Natural killer cell treated with Interleukin-12 subunit alpha and Interleukin-12 subunit beta and Interleukin-15 and Interleukin-18, amount 100 ng/mL, for 72 hours (primary cell): ENCODE measurements around the gene ITGBL1. TPM values are rescaled to one million over a fixed set of nuclear protein-coding genes. Genes with fewer than 3 reads are reported as not detected.
"Not testable (repeated sequence)": the region's sequence is repeated elsewhere in the genome, so short reads cannot be mapped to it uniquely, and the experiment has no call there.

ENCODE experiments used
- ATAC-seq, 2 donors: fragments of 150-1000 bp; cut with Tn5 transposase in 1 of 2; sonication (Bioruptor Pico), chemical (Tn5 transposase) in 1 of 2; 2 replicates each; pipeline ENCODE4 v1.10.0; 2021
- DNase-seq: peaks from one replicate; pipeline ENCODE4 v3.0.0; 2022; ENCODE audit warnings: low spot score
- H3K27ac Mint-ChIP-seq, 2 donors: 1 replicate in 1 of 2; 2 replicates in 1 of 2; pipeline ENCODE4 v1.8.0; 2022; ENCODE audit warnings: mixed read lengths in 2 of 2, mild to moderate bottlenecking in 1 of 2, moderate library complexity in 1 of 2
- H3K27me3 Mint-ChIP-seq, 2 donors: 1 replicate in 1 of 2; 2 replicates in 1 of 2; pipeline ENCODE4 v1.8.0; 2022; ENCODE audit warnings: mixed read lengths in 2 of 2
- H3K36me3 Mint-ChIP-seq: one replicate; pipeline ENCODE4 v1.8.0; 2022; ENCODE audit warnings: mixed read lengths
- H3K4me1 Mint-ChIP-seq, 2 donors: 1 replicate in 1 of 2; 2 replicates in 1 of 2; pipeline ENCODE4 v1.8.0; 2022; ENCODE audit warnings: low read depth in 2 of 2, mixed read lengths in 2 of 2, mild to moderate bottlenecking in 1 of 2
- H3K4me3 Mint-ChIP-seq: one replicate; pipeline ENCODE4 v1.8.0; 2022; ENCODE audit warnings: mixed read lengths
- H3K9me3 Mint-ChIP-seq: 2 replicates; pipeline ENCODE4 v1.8.0; 2022; ENCODE audit warnings: mixed read lengths
- total RNA-seq, 2 donors: library from RNA; stranded (reverse); gene quantifications; one replicate each; pipeline ENCODE4 v1.2.3, GENCODE V29; 2022

The ITGBL1 gene
- total RNA-seq, 2 donors from 2014 or later = not detected

- H3K9me3 Mint-ChIP-seq = peaks cover 2% of the 10 kb centered on the region
- peaks cover 0 to 8% of the 10 kb centered on the region in 2 donors for H3K27me3 Mint-ChIP-seq
- ATAC-seq (no peak), DNase-seq (no peak)
- H3K27ac Mint-ChIP-seq = no peak overlapping the region
- no peak overlapping the region for H3K4me3 Mint-ChIP-seq
- no peaks in the 10 kb centered on the region for H3K36me3 Mint-ChIP-seq
- H3K4me1 Mint-ChIP-seq = no peaks in the 10 kb centered on the region
Measured at GRCh38 chr13:101535192-101535746, 82.8 kb downstream of the ITGBL1 start.

GRCh38 chr13:101536079-101536478 lies 83.6 kb downstream of the ITGBL1 start:
- Mint-ChIP-seq H3K9me3 (peaks cover 2% of the 10 kb centered on the region), H3K27ac (no peak overlapping the region), H3K4me3 (no peak overlapping the region), H3K4me1 (no peaks in the 10 kb centered on the region), H3K36me3 (no peaks in the 10 kb centered on the region), H3K27me3 (peaks cover 0 to 7% of the 10 kb centered on the region in 2 donors)
- DNase-seq (no peak), ATAC-seq (no peak)

DNA sequence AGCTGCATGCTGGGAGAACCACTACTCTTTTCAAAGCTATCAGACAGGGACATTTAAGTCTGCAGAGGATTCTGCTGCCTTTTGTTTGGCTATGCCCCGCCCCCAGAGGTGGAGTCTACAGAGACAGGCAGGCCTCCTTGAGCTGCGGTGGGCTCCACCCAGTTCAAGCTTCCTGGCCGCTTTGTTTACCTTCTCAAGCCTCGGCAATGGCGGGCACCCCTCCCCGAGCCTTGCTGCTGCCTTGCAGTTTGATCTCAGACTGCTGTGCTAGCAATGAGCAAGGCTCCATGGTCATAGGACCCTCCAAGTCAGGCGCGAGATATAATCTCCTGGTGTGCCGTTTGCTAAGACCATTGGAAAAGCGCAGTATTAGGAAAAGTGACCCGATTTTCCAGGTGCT lies 92.1 kb downstream of the ITGBL1 start:
- not testable (repeated sequence) for ATAC-seq, H3K4me3 Mint-ChIP-seq, H3K27ac Mint-ChIP-seq, H3K9me3 Mint-ChIP-seq, DNase-seq, H3K36me3 Mint-ChIP-seq, H3K4me1 Mint-ChIP-seq
- H3K27me3 Mint-ChIP-seq = peaks cover 2 to 13% of the 10 kb centered on the region in 2 donors

- Mint-ChIP-seq H3K27me3 (peaks cover 2 to 13% of the 10 kb centered on the region in 2 donors), H3K4me3 (no peak overlapping the region), H3K36me3 (peaks cover 4% of the 10 kb centered on the region), H3K9me3 (peaks cover 3% of the 10 kb centered on the region), H3K4me1 (no peaks in the 10 kb centered on the region), H3K27ac (no peak overlapping the region)
- DNase-seq (no peak), ATAC-seq (no peak)
Measured at GRCh38 chr13:101544979-101545378, 92.5 kb downstream of the ITGBL1 start.

DNA sequence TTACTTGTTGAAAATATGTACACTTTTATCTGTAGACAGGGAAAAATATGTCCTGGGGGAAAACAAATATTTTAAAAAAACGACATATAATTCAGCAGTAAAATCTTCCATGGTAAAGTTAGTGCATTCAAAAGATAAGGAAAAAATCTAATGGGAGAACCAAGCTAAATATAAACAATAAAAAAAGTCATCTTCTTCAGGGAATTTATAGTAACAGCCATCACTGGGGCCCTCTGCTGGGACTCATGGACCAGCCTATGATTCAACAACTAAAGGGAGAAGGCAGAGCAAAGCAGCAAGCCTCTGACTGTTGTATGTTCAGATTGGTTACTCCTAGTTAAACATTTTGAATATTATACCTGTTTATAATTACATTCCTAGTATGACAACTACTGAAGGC lies 93.0 kb downstream of the ITGBL1 start:
- no peaks in the 10 kb centered on the region for H3K4me1 Mint-ChIP-seq
- no peak overlapping the region for H3K4me3 Mint-ChIP-seq
- ATAC-seq = no peak
- peaks cover 4% of the 10 kb centered on the region for H3K36me3 Mint-ChIP-seq
- H3K27me3 Mint-ChIP-seq = peaks cover 2 to 13% of the 10 kb centered on the region in 2 donors
- H3K27ac Mint-ChIP-seq = no peak overlapping the region
- no peak for DNase-seq
- H3K9me3 Mint-ChIP-seq = peaks cover 3% of the 10 kb centered on the region

GRCh38 chr13:101552286-101552685 lies 99.8 kb downstream of the ITGBL1 start:
- no peak for DNase-seq
- H3K27me3 Mint-ChIP-seq = peaks cover 3 to 10% of the 10 kb centered on the region in 2 donors
- no peaks in the 10 kb centered on the region for H3K9me3 Mint-ChIP-seq
- no peak overlapping the region for H3K27ac Mint-ChIP-seq
- H3K4me1 Mint-ChIP-seq = no peaks in the 10 kb centered on the region
- no peak overlapping the region for H3K4me3 Mint-ChIP-seq
- no peaks in the 10 kb centered on the region for H3K36me3 Mint-ChIP-seq
- no peak for ATAC-seq

DNA sequence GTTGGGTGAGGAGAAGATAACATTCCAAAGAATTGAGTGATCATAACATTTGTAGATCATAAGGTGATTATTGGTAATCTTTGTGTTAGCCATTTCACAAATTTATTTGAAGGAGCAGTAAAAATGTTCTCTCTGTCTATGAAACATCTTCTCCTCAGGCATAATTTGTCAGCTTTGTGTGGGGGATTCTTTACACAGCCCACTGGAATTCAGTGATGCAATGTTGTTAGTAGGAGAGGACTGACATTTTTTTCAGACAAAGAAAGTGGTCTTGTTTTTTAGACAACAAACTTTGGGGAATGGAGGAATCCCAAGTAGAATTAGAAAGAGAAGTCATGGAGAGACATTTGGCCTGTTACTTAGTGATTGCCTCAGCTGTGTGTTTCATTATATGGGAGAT lies 100.3 kb downstream of the ITGBL1 start:
- Mint-ChIP-seq H3K4me1 (no peaks in the 10 kb centered on the region), H3K9me3 (no peaks in the 10 kb centered on the region), H3K27ac (no peak overlapping the region), H3K36me3 (no peaks in the 10 kb centered on the region), H3K4me3 (no peak overlapping the region), H3K27me3 (peaks cover 3 to 10% of the 10 kb centered on the region in 2 donors)
- ATAC-seq = no peak
- no peak for DNase-seq

DNA sequence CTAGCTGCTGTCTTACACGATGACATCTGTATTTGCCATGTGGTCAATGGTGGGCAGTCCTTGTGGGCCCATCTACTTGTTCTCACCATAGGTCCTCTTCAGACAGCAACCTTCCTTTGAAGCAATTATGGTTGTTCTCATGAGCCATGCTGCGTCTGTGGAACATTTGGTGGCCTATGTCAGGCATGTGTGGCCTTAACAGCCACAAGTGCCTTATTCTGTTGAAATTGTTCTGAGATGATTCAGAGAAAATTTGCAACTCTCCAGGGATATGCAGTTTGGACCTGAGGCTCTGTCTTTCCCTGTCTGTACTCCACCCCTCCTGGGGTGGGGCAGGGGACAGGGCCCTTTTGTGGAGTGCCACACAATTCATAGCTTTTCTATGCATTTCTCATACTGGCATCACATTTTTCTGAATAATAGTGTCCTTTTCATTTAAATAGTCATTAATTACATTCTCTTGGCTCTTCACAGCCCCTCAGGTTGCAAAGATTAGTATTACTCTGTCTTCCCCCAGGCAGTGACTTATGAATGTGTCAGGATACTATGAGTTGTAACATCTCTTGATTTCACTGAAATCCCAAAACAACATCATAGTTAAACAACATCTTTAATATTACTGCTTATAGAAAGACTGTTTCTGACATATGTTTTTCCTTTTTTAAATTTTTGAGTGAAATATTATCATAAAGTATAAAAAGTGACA lies 102.1 kb downstream of the ITGBL1 start:
- Mint-ChIP-seq H3K27ac (no peak overlapping the region), H3K9me3 (no peaks in the 10 kb centered on the region), H3K4me3 (no peak overlapping the region), H3K36me3 (no peaks in the 10 kb centered on the region), H3K4me1 (no peaks in the 10 kb centered on the region), H3K27me3 (peaks cover 3 to 19% of the 10 kb centered on the region in 2 donors)
- ATAC-seq (no peak), DNase-seq (no peak)

GRCh38 chr13:101555610-101556009 lies 103.1 kb downstream of the ITGBL1 start:
- H3K4me3 Mint-ChIP-seq = no peak overlapping the region
- H3K9me3 Mint-ChIP-seq = no peaks in the 10 kb centered on the region
- H3K27me3 Mint-ChIP-seq = peaks cover 5 to 26% of the 10 kb centered on the region in 2 donors
- H3K4me1 Mint-ChIP-seq = no peaks in the 10 kb centered on the region
- ATAC-seq (no peak), DNase-seq (no peak)
- no peak overlapping the region for H3K27ac Mint-ChIP-seq
- H3K36me3 Mint-ChIP-seq = no peaks in the 10 kb centered on the region

GRCh38 chr13:101556676-101557123 lies 104.2 kb downstream of the ITGBL1 start:
- H3K4me1 Mint-ChIP-seq = no peaks in the 10 kb centered on the region
- no peak for DNase-seq
- no peak overlapping the region for H3K4me3 Mint-ChIP-seq
- H3K27ac Mint-ChIP-seq = no peak overlapping the region
- H3K9me3 Mint-ChIP-seq = peaks cover 3% of the 10 kb centered on the region
- H3K27me3 Mint-ChIP-seq = peaks cover 8 to 25% of the 10 kb centered on the region in 2 donors
- H3K36me3 Mint-ChIP-seq = no peaks in the 10 kb centered on the region
- ATAC-seq = no peak

- Mint-ChIP-seq H3K4me1 (no peaks in the 10 kb centered on the region), H3K27me3 (peaks cover 9 to 15% of the 10 kb centered on the region in 2 donors), H3K27ac (no peak overlapping the region), H3K36me3 (no peaks in the 10 kb centered on the region), H3K4me3 (no peak overlapping the region), H3K9me3 (peaks cover 3% of the 10 kb centered on the region)
- DNase-seq (no peak), ATAC-seq (no peak)
Measured at GRCh38 chr13:101565317-101565716, 112.8 kb downstream of the ITGBL1 start.

GRCh38 chr13:101567841-101568240 lies 115.4 kb downstream of the ITGBL1 start:
- no peak for ATAC-seq
- no peaks in the 10 kb centered on the region for H3K4me1 Mint-ChIP-seq
- DNase-seq = no peak
- H3K9me3 Mint-ChIP-seq = no peaks in the 10 kb centered on the region
- H3K4me3 Mint-ChIP-seq = no peak overlapping the region
- H3K27me3 Mint-ChIP-seq = peaks cover 5 to 14% of the 10 kb centered on the region in 2 donors
- no peak overlapping the region for H3K27ac Mint-ChIP-seq
- H3K36me3 Mint-ChIP-seq = no peaks in the 10 kb centered on the region

GRCh38 chr13:101569807-101570206 lies 117.3 kb downstream of the ITGBL1 start:
- no peaks in the 10 kb centered on the region for H3K9me3 Mint-ChIP-seq
- no peak overlapping the region for H3K27ac Mint-ChIP-seq
- H3K4me3 Mint-ChIP-seq = no peak overlapping the region
- H3K27me3 Mint-ChIP-seq = peaks cover 5 to 14% of the 10 kb centered on the region in 2 donors
- no peaks in the 10 kb centered on the region for H3K4me1 Mint-ChIP-seq
- no peaks in the 10 kb centered on the region for H3K36me3 Mint-ChIP-seq
- DNase-seq (no peak), ATAC-seq (no peak)

GRCh38 chr13:101570410-101570809 lies 117.9 kb downstream of the ITGBL1 start:
- Mint-ChIP-seq H3K36me3 (no peaks in the 10 kb centered on the region), H3K4me1 (no peaks in the 10 kb centered on the region), H3K27ac (no peak overlapping the region), H3K9me3 (no peaks in the 10 kb centered on the region), H3K4me3 (no peak overlapping the region), H3K27me3 (peaks cover 5 to 14% of the 10 kb centered on the region in 2 donors)
- DNase-seq (no peak), ATAC-seq (no peak)
